VCaP (cell line): Measurements from ENCODE around the gene NTRK1.

ENCODE experiments used
- H3K27ac ChIP-seq: fragments of 450-650 bp; 2 replicates; pipeline ENCODE4 v1.5.1; 2017
- TF ChIP-seq, protein P1 (sequence below): fragments of 450-650 bp; conservative IDR thresholded peaks from 2 replicates; pipeline ENCODE4 v1.5.1; 2017; ENCODE audit warnings: mild to moderate bottlenecking, moderate library complexity

Gene NTRK1

GRCh38 chr1:156881663-156882062 is 21.0 kb downstream of the NTRK1 start:
- TF ChIP-seq, protein P1, sequence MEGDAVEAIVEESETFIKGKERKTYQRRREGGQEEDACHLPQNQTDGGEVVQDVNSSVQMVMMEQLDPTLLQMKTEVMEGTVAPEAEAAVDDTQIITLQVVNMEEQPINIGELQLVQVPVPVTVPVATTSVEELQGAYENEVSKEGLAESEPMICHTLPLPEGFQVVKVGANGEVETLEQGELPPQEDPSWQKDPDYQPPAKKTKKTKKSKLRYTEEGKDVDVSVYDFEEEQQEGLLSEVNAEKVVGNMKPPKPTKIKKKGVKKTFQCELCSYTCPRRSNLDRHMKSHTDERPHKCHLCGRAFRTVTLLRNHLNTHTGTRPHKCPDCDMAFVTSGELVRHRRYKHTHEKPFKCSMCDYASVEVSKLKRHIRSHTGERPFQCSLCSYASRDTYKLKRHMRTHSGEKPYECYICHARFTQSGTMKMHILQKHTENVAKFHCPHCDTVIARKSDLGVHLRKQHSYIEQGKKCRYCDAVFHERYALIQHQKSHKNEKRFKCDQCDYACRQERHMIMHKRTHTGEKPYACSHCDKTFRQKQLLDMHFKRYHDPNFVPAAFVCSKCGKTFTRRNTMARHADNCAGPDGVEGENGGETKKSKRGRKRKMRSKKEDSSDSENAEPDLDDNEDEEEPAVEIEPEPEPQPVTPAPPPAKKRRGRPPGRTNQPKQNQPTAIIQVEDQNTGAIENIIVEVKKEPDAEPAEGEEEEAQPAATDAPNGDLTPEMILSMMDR: no peak

DNA sequence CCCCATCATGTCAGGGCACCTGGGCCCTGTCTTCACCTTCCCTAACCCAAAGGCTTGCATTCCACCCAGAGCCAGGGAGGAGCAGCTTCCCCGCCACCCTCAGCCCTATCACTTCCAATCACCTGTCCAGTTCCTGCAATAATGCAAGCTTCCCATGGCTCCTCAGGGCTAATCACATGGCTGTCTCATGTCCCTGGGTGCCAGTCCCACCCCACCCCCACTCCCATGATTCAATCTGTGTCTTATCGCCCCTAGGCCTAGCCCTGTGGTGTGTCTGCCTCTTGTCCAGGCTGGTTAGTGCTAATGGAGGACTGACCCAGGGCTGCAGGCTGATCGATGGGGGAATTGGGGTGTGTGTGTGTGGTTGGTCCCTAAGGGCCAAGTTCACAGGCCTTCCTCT is 21.9 kb downstream of the NTRK1 start:
- H3K27ac ChIP-seq: no peak overlapping the region
- TF ChIP-seq, protein P1: no peak

More at GRCh38 chr1:156881663-156882062, 21.0 kb downstream of the NTRK1 start:
- H3K27ac ChIP-seq: no peak overlapping the region

- TF ChIP-seq, protein P1: no peak
- no peak overlapping the region for H3K27ac ChIP-seq
Measured at GRCh38 chr1:156883919-156884318, 23.3 kb downstream of the NTRK1 start.

- TF ChIP-seq, protein P1: no peak
- H3K27ac ChIP-seq: no peak overlapping the region
Measured at GRCh38 chr1:156884560-156885184, 24.0 kb downstream of the NTRK1 start.

- TF ChIP-seq, protein P1: no peak
- H3K27ac ChIP-seq: no peak overlapping the region
Measured at GRCh38 chr1:156885314-156885713, 24.6 kb downstream of the NTRK1 start.

GRCh38 chr1:156885880-156886355 is 25.3 kb downstream of the NTRK1 start:
- no peak overlapping the region for H3K27ac ChIP-seq
- TF ChIP-seq, protein P1: no peak

- TF ChIP-seq, protein P1: no peak
Measured at GRCh38 chr1:156886583-156887281, 26.1 kb downstream of the NTRK1 start.

More at GRCh38 chr1:156886583-156887281, 26.1 kb downstream of the NTRK1 start:
- no peak overlapping the region for H3K27ac ChIP-seq
